Left lobe of liver (tissue), 2 donors: ENCODE data around the gene LZIC. TPM values are rescaled to one million over a fixed set of nuclear protein-coding genes. Genes with fewer than 3 reads are reported as not detected.
A peak's percentile ranks its signal among the peaks of the same experiment; 100 is the strongest.

Source experiments
- ATAC-seq: fragments of 200-7000 bp; cut with Tn5 transposase; one replicate; pipeline ENCODE4 v1.9.1; 2020; ENCODE audit warnings: mild to moderate bottlenecking, moderate library complexity
- DNase-seq: peaks from one replicate; pipeline ENCODE4 v3.0.0-alpha.2; 2020; ENCODE audit warnings: low spot score
- total RNA-seq: library from RNA; stranded (reverse); gene quantifications from one replicate; pipeline ENCODE4 v1.2.1, GENCODE V29; 2021
- donor health status: DM: no; HTN: no; CAD: no; lungs with moderate emphysema.
- donor health status: DM: no; HTN: yes; CAD: no.

The LZIC gene
- total RNA-seq, 1 donor from 2014 or later: 12.7 TPM

GRCh38 chr1:9910423-9911178 lies 32.6 kb downstream of the LZIC start:
- ATAC-seq (peak; percentile 91), DNase-seq (peak; percentile 100)

- DNase-seq (no peak), ATAC-seq (no peak)
Measured at GRCh38 chr1:9910076-9910422, 33.1 kb downstream of the LZIC start, which contains the start of gene CTNNBIP1. CTNNBIP1 (minus strand) TSS chr1:9910269; CDS start chr1:9872064, 38,205 bp downstream.

- DNase-seq (peak; percentile 60), ATAC-seq (no peak)
Measured at GRCh38 chr1:9909234-9910046, 33.8 kb downstream of the LZIC start.

- no peak for ATAC-seq
- DNase-seq: no peak
Measured at GRCh38 chr1:9908871-9909233, 34.3 kb downstream of the LZIC start.

GRCh38 chr1:9907441-9907840 lies 35.8 kb downstream of the LZIC start:
- ATAC-seq: no peak
- no peak for DNase-seq

GRCh38 chr1:9906466-9906865 lies 36.7 kb downstream of the LZIC start:
- ATAC-seq (no peak), DNase-seq (no peak)

GRCh38 chr1:9905010-9905409 lies 38.2 kb downstream of the LZIC start:
- DNase-seq (no peak), ATAC-seq (no peak)

GRCh38 chr1:9904596-9904995 lies 38.6 kb downstream of the LZIC start:
- DNase-seq: no peak
- ATAC-seq: no peak

- DNase-seq (no peak), ATAC-seq (no peak)
Measured at GRCh38 chr1:9903801-9904527, 39.2 kb downstream of the LZIC start.

GRCh38 chr1:9902060-9902452 lies 41.1 kb downstream of the LZIC start:
- no peak for DNase-seq
- ATAC-seq: peak; percentile 38

GRCh38 chr1:9901148-9902059 lies 41.8 kb downstream of the LZIC start:
- DNase-seq (peak; percentile 76), ATAC-seq (peak; percentile 74)

- ATAC-seq: peak; percentile 93
- peak; percentile 89 for DNase-seq
Measured at GRCh38 chr1:9900142-9901043, 42.8 kb downstream of the LZIC start.

GRCh38 chr1:9894115-9894514 lies 49.1 kb downstream of the LZIC start:
- no peak for DNase-seq

GRCh38 chr1:9892563-9893528 lies 50.3 kb downstream of the LZIC start:
- no peak for DNase-seq
- no peak for ATAC-seq

More at GRCh38 chr1:9894115-9894514, 49.1 kb downstream of the LZIC start:
- no peak for ATAC-seq

GRCh38 chr1:9891207-9891606 lies 52.0 kb downstream of the LZIC start:
- DNase-seq (no peak), ATAC-seq (no peak)

GRCh38 chr1:9890224-9890731 lies 52.9 kb downstream of the LZIC start:
- no peak for DNase-seq
- ATAC-seq: no peak

- DNase-seq (no peak), ATAC-seq (no peak)
Measured at GRCh38 chr1:9889411-9889810, 53.8 kb downstream of the LZIC start.

GRCh38 chr1:9888886-9889285 lies 54.3 kb downstream of the LZIC start:
- DNase-seq (no peak), ATAC-seq (no peak)
